ENCODE measurements around the gene CTNS. TPM values are rescaled to one million over a fixed set of nuclear protein-coding genes. Genes with fewer than 3 reads are reported as not detected.

The CTNS gene
- total and polyA plus RNA-seq, 2 of the 13 experiments (the other 11 are each of a cell fraction or from before 2014, with no cell fraction given), result 9.5 to 13.7 TPM

- TF ChIP-seq ZNF510 (CRISPR knock-in tag; IDR thresholded peaks at IDR 0.05; ENCODE audit: low read depth), result 0 out of 2 replicates have a peak, but pooled peaks have one; percentile 46
- TF ChIP-seq FOXA3 (CRISPR knock-in tag; IDR thresholded peaks at IDR 0.05), result no peak
- no peak for TF ChIP-seq SCMH1 (CRISPR knock-in tag; IDR thresholded peaks at IDR 0.05; ENCODE audit: borderline replicate concordance)
- 0 out of 2 replicates have a peak, but pooled peaks have one; percentile 1 for TF ChIP-seq ZNF329 (CRISPR knock-in tag; IDR thresholded peaks at IDR 0.05; ENCODE audit: low read depth)
- no peak for TF ChIP-seq PLSCR1 (CRISPR knock-in tag; IDR thresholded peaks at IDR 0.05; ENCODE audit: borderline replicate concordance)
- no peak for TF ChIP-seq ZNF574 (CRISPR knock-in tag; IDR thresholded peaks at IDR 0.05)
- 0 out of 2 replicates have a peak, but pooled peaks have one; percentile 49 for TF ChIP-seq ZBTB46 (CRISPR knock-in tag; IDR thresholded peaks at IDR 0.05; ENCODE audit: borderline replicate concordance)
- 0 out of 2 replicates have a peak, but pooled peaks have one; percentile 11 for TF ChIP-seq ZBTB44 (CRISPR knock-in tag; IDR thresholded peaks at IDR 0.05)
- TF ChIP-seq AGO2 (optimal IDR thresholded peaks at IDR 0.05; ENCODE audit: low read depth, low read length), result peak; percentile 30
- no peak for TF ChIP-seq POLR2AphosphoS2 (IDR thresholded peaks at IDR 0.05; ENCODE audit: low read depth, low read length)
- 0 out of 2 replicates have a peak, but pooled peaks have one; percentile 15 for TF ChIP-seq JUN (CRISPR knock-in tag; IDR thresholded peaks at IDR 0.05)
- no peak for TF ChIP-seq ZNF121 (CRISPR knock-in tag; IDR thresholded peaks at IDR 0.05)
- peak; percentile 29; the same call in 1 of the 2 replicates for TF ChIP-seq KMT2A (CRISPR knock-in tag; IDR thresholded peaks at IDR 0.05)
- no peak for TF ChIP-seq SMARCC2 (IDR thresholded peaks at IDR 0.05)
- 0 out of 2 replicates have a peak, but pooled peaks have one; percentile 14 for TF ChIP-seq ZNF83 (CRISPR knock-in tag; IDR thresholded peaks at IDR 0.05; ENCODE audit: borderline replicate concordance)
- TF ChIP-seq KDM5A (IDR thresholded peaks at IDR 0.05; ENCODE audit: borderline replicate concordance, low read length), result peak; percentile 29; the same call in 1 of the 2 replicates
- peak; percentile 6; the same call in 1 of the 2 replicates for TF ChIP-seq NRL (CRISPR knock-in tag; IDR thresholded peaks at IDR 0.05; ENCODE audit: borderline replicate concordance)
- TF ChIP-seq ATF6 (CRISPR knock-in tag; conservative IDR thresholded peaks at IDR 0.05), result no peak
- no peak for TF ChIP-seq SUZ12 (IDR thresholded peaks at IDR 0.05; ENCODE audit: low read depth, low read length)
- 0 out of 2 replicates have a peak, but pooled peaks have one; percentile 4 for TF ChIP-seq ZSCAN5A (CRISPR knock-in tag; IDR thresholded peaks at IDR 0.05; ENCODE audit: borderline replicate concordance)
Observed at GRCh38 chr17:3669085-3669347, 32.5 kb downstream of the CTNS start (continued).

Measured in HepG2 (cell line).